ENCODE measurements around the gene ZNF750. TPM values are rescaled to one million over a fixed set of nuclear protein-coding genes. Genes with fewer than 3 reads are reported as not detected.

ZNF750 gene
- total RNA-seq, 1 donor from 2014 or later = not detected

GRCh38 chr17:82854226-82854625, 14.4 kb upstream of the ZNF750 start:
- Histone ChIP-seq H3K27me3 (no peaks in the 10 kb centered on the region), H3K9me3 (ENCODE audit: low read depth) (no peaks in the 10 kb centered on the region), H3F3A (ENCODE audit: low read depth) (no peaks in the 10 kb centered on the region), H3K4me3 (no peak overlapping the region), H3K27ac (no peak overlapping the region), H3K4me1 (no peaks in the 10 kb centered on the region), H3K36me3 (no peaks in the 10 kb centered on the region), H3K9ac (no peak overlapping the region), H3K79me2 (ENCODE audit: low read depth) (no peaks in the 10 kb centered on the region), H3K4me2 (no peak overlapping the region), H4K20me1 (ENCODE audit: low read depth) (peaks cover 6% of the 10 kb centered on the region), H2AFZ (replicated peaks) (no peak overlapping the region)
- TF ChIP-seq EZH2 (IDR thresholded peaks at IDR 0.05) (no peak), EZH2phosphoT487 (IDR thresholded peaks at IDR 0.05) (no peak), CTCF (IDR thresholded peaks at IDR 0.05) (no peak)
- Mint-ChIP-seq H3K27me3 (ENCODE audit: insufficient read depth, low read depth) (peaks cover 2% of the 10 kb centered on the region), H3K36me3 (peaks cover 38% of the 10 kb centered on the region), H3K9me3 (peaks cover 9% of the 10 kb centered on the region), H3K4me1 (peaks cover 6% of the 10 kb centered on the region), H3K27ac (peak overlapping the region; percentile 27), H3K4me3 (no peak overlapping the region)
- no peak for DNase-seq (ENCODE audit: low spot score)

GRCh38 chr17:82851381-82851780, 11.6 kb upstream of the ZNF750 start:
- Histone ChIP-seq H3K79me2 (ENCODE audit: low read depth) (no peaks in the 10 kb centered on the region), H3K27ac (no peak overlapping the region), H4K20me1 (ENCODE audit: low read depth) (no peaks in the 10 kb centered on the region), H3K4me1 (no peaks in the 10 kb centered on the region), H3K36me3 (no peaks in the 10 kb centered on the region), H3K9me3 (ENCODE audit: low read depth) (no peaks in the 10 kb centered on the region), H3K9ac (no peak overlapping the region), H3K27me3 (no peaks in the 10 kb centered on the region), H3K4me2 (no peak overlapping the region), H3F3A (ENCODE audit: low read depth) (no peaks in the 10 kb centered on the region), H2AFZ (replicated peaks) (no peak overlapping the region), H3K4me3 (no peak overlapping the region)
- Mint-ChIP-seq H3K4me1 (peaks cover 2% of the 10 kb centered on the region), H3K27me3 (ENCODE audit: insufficient read depth, low read depth) (peaks cover 2% of the 10 kb centered on the region), H3K4me3 (no peak overlapping the region), H3K9me3 (peaks cover 3% of the 10 kb centered on the region), H3K36me3 (peaks cover 38% of the 10 kb centered on the region), H3K27ac (peak overlapping the region; percentile 24)
- TF ChIP-seq EZH2phosphoT487 (IDR thresholded peaks at IDR 0.05) = no peak
- TF ChIP-seq CTCF (IDR thresholded peaks at IDR 0.05) = no peak
- TF ChIP-seq EZH2 (IDR thresholded peaks at IDR 0.05) = no peak
- no peak for DNase-seq (ENCODE audit: low spot score)

GRCh38 chr17:82849076-82849945, 9.5 kb upstream of the ZNF750 start:
- Histone ChIP-seq H3K4me2 (no peak overlapping the region), H3F3A (ENCODE audit: low read depth) (no peaks in the 10 kb centered on the region), H3K79me2 (ENCODE audit: low read depth) (no peaks in the 10 kb centered on the region), H3K9ac (no peak overlapping the region), H3K27me3 (no peaks in the 10 kb centered on the region), H4K20me1 (ENCODE audit: low read depth) (no peaks in the 10 kb centered on the region), H3K4me1 (no peaks in the 10 kb centered on the region), H2AFZ (replicated peaks) (no peak overlapping the region), H3K36me3 (no peaks in the 10 kb centered on the region), H3K4me3 (no peak overlapping the region), H3K27ac (no peak overlapping the region), H3K9me3 (ENCODE audit: low read depth) (no peaks in the 10 kb centered on the region)
- H3K9me3 Mint-ChIP-seq = no peaks in the 10 kb centered on the region
- H3K4me1 Mint-ChIP-seq = peaks cover 2% of the 10 kb centered on the region
- peak overlapping the region; percentile 6 for H3K27ac Mint-ChIP-seq
- no peak for DNase-seq (ENCODE audit: low spot score)
- no peak overlapping the region for H3K4me3 Mint-ChIP-seq
- peaks cover 2% of the 10 kb centered on the region for H3K27me3 Mint-ChIP-seq (ENCODE audit: insufficient read depth, low read depth)
- TF ChIP-seq EZH2 (IDR thresholded peaks at IDR 0.05) (no peak), EZH2phosphoT487 (IDR thresholded peaks at IDR 0.05) (no peak), CTCF (IDR thresholded peaks at IDR 0.05) (no peak)
- peaks cover 27% of the 10 kb centered on the region for H3K36me3 Mint-ChIP-seq

Data from neural progenitor cell (in vitro differentiated cells).